ENCODE results near the gene ADAM12. TPM values are rescaled to one million over a fixed set of nuclear protein-coding genes. Genes with fewer than 3 reads are reported as not detected.
"Not testable (repeated sequence)": the region's sequence is repeated elsewhere in the genome, so short reads cannot be mapped to it uniquely, and the experiment has no call there.

Gene ADAM12
- total RNA-seq, 1 donor from 2014 or later, result 22.8 TPM

DNA sequence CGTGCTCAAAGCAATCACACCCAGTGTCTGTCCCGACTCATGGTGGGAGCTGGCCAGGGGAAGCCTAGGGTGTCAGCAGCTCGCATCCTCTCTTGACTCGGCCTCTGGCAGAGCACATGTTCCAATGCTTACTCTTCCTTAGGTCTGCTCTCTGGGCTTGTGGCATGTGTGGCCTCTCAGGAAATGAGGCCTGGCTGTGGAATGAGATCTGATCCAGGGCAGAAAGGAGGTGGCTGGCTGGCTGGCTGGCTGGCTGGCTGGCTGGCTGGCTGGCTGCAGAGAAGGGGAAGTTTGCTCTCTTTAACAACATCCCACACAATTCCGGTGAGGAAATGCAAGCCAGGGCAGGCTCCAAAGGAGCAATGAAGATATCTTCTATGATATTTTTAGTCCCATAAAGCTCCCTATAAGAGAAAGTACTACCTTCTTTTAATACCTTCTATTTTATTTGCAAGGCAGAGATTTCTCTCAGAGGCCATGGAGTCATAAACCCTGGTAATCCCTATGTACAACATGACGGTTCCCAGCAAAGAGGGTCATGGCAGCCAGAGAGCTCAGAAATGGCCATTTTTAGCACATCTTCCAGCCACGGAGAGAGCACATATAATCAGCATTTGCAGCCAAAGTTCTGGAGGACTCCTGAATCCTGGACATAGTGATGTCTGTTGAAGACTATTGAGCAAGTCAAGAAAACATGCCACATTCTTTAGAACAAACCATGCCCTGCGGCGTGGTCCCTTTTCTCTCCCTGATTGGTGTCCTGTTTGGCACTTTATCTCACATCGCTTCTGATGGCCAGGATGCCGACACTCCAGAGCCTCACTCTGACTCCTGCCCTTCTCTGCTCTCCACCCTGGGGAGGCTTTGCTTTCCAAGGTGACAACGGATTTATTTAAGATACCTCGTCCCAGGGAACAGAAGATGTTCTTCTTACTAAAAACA is 338.2 kb downstream of the ADAM12 start:
- no peak for DNase-seq

DNA sequence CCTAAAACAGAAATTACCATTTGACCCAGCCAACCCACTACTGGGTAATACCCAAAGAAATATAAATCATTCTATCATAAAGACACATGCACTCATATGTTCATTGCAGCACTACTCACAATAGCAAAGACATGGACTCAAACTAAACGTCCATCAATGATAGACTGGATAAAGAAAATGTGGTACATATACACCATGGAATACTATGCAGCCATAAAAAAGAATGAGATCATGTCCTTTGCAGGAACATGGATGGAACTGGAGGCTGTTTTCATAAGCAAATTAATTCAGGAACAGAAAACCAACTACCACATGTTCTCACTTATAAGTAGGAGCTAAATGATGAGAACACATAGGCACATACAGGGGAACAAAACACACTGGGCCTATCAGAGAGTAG is 340.5 kb downstream of the ADAM12 start:
- not testable (repeated sequence) for DNase-seq

DNA sequence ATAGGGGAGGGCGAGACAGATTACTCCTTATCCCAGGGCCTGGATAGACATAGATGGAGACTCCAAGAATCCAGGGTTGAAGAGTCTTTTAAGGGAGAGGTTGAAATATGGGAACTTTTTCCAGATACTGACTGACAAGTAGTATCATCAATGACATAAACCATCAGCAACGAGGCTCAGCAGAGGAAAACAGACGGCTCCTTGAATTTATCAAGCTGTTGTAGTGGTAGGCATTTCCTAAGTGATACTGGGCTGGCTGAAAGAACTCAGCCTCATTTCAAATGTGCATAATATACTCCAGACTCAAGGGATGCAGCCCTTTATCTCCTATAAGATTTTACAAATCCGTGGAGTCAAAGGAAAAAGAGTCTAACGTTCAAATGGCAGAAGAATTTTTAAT is 341.4 kb downstream of the ADAM12 start:
- no peak for DNase-seq

DNA sequence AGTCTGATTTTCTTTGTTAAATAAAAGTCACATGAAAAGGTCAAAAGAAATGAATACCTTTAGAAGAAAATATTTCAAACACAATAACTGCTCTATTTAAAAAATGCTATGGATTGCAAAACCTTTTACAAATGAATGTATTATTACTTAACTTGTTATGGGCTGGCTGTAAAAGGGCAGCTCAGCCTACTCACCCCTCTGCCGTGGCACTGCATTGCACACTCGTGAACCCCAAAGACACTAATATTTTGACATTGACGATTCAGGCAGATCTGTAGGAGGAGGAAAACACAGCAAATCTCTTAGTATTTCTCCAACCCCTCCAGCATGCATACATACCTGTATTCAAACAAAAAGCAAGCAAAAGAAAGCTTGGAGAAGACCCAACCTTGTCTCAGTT is 342.4 kb downstream of the ADAM12 start:
- no peak for DNase-seq

DNA sequence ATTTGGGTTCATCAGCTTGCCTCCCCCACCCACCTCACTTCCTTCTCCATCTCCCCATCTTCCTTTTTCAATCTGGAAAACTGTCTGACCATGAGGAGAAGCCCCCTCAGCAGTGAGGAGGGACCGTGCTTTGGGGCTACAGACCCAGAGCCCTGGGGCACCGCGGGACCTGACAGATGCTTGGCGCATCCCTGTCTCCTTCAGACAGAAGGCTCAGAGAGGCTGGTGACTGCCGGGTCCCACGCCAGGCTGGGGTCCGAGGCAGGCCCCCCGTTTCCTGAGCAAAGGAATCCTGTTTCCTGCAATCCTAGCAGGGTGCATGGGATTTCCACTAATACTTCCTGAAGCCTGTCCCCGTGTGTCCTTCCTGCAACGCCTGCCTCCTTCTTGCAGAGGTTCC is 344.9 kb downstream of the ADAM12 start:
- DNase-seq, result no peak

DNA sequence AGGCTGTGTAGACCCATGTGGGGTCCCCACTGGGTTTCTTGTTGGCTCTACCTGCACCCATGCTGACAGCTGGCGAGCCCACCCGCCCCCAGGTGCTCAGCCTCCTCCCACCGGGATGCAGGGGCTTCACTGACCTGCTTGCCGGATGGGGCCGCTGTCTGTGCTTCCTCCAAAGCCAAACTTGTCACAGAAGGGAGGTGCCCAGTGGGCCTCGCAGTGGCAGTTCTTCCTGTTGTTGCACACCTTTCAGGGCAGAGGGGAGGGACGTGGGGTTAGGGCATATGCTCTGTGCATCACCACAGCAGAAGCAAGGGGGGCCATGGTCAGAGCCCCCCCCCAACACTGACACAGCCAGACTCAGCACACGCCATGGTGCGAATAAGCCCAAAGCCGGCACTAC is 345.4 kb downstream of the ADAM12 start:
- no peak for DNase-seq

DNA sequence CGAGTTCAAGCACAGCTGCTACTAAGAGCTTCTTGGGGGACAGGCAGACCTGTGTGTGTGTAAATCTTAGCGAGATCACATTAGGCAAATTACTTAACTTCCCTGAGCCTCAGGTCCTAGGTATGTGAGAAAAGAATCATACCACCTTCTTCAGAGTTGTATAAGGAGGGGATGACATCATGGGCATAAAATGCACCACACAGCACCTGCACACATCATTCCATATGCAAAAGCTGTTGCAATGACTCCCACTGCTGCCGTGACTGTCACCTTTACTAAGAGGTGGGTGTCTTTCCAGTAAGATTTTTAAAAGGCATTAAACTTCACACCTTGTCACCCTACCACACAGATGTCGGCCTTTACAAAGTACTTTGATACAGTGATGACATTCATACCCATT is 345.9 kb downstream of the ADAM12 start:
- DNase-seq, result no peak

DNA sequence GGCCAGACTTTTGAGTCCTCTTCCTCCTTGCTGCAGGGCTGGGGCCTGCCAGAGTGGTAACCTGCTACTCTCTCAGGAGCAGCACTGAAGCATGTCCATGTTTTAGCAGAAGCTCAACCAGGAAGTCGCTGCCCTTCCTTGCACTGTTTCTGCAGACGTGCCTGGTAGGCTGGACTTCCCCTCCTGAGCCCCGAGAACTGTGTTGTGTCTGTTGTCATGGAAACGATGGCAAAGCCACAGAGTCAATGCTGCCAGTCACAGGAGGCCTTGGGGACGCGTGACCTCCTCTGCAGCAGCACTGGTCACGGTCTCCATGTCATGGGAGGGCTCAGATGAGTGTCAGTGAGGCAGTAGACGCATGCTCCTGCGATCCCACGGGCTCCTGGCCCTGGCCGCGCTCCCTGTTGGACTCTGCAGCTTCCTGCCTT is 346.5 kb downstream of the ADAM12 start:
- peak; percentile 69 for DNase-seq

DNA sequence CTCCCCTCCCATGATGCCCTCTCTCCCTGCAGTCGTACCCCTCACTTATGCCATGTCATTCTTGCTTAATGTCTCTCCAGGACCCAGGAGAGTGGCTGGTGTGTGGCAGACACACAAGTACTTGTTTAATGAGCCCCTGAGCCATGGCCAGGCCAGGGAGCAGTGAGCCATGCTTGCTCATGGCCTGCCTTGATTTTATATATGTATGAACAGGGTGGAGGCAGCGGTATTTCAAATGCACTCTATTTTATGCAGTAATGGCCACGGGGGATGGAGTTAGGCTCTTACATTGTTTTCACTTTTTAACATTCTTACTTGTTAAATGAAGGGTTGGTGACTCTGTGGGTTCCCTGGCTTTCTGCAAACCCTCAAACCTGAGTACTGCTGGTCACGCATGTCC is 347.2 kb downstream of the ADAM12 start:
- no peak for DNase-seq

DNA sequence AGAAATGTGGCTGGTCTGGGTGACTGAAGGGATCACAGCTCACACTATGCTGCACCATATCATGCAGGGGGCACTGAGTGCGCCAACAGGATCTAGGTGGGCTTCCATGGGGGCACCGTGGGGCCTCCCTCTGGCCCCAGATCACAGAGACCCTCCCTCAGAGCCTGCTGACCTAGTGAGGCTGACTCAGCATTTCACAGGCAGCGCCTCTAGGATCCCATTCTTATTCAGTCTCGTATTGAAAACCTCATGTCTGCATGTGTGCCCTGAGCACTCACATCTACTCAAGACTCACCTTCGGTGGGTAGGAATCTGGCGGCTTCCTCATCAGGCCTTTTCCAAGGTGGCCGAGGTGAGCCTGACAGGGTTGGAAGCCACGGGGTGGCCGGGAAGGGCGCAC is 350.3 kb downstream of the ADAM12 start:
- no peak for DNase-seq

DNA sequence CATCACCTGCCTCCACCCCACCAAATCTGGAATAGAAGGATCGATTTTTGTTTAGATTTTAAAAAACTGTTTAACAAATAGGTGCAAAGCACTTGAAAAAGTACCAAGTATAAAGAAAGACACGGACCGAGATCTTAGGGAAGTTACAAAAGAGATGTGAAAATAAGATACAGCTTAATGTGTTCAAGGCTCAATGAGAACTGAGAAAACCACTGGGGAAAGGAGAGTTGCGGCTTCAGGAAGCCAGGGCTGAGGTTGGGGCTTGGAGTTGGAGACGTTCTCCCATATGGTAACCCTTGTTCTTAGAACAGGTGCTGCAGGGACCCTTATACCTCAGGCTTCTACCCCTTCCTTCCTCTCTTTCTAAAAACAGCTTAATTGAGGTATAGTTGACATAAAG is 351.8 kb downstream of the ADAM12 start:
- no peak for DNase-seq

DNA sequence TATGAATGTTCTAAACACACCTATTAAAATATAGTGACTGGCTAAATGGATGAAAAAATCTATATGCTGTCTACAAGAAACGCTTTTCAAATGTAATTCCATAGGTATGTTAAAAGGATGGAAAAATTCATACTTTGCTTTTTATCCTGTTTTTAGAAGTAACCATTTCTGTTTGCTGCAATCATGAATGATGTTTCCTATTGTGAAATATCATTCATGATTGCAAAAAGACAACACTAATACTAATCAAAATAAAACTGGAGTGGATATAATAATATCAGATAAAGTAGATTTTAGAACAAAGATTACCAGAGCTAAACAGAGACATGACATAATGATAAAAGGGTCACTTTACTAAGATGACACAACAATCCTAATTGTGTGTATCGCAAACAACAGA is 353.7 kb downstream of the ADAM12 start:
- DNase-seq, result no peak

DNA sequence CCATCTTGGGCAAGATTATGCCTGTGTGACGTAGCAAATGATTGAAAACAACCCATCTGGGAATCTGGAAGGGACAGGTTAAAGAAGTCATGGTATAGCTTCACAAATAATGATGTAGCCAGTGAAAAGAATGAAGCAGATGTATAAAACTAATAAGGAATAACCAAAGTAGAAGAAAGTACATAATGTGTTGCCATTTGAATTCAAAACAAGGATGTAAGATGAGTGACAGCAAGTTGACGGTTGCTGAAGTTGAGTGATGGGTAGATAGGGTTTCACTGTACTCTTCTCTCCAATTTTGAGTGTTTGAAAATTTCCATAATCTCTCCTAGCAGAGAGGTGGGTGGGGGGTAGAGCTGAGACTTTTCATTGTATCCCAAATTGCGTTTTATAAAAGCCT is 358.3 kb downstream of the ADAM12 start:
- DNase-seq, result no peak

DNA sequence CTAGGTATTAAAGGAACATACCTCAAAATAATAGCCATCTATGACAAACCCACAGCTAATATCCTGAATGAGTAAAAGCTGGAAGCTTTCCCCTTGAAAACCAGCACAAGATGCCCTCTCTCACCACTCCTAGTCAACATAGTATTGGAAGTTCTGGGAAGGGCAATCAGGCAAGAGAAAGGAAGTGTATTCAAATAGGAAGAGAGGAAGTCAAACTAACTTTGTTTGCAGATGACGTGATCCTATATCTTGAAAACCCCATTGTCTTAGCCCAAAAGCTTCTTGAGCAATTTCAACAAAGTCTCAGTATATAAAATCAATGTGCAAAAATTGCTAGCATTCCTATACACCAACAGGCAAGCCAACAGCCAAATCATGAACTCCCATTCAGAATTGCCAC is 360.6 kb downstream of the ADAM12 start:
- DNase-seq, result no peak

DNA sequence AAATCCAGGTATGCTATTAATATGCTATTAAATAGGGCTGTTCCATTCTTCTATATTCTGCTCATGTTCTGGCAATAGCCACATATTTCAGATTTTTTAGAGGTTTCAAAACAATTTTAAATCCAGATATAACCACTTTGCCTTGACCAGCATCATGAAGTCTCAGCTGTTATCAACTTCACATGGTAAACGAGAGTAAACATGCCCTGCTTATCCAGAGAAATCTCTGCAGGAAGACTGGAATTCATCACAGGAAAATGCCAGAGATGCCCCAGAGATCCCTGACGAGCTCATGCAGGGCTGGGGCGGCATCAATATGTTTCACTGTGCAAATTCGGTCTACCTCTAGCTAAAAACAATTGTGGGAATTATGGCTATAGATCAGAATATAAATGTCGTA is 365.4 kb downstream of the ADAM12 start:
- no peak for DNase-seq

DNA sequence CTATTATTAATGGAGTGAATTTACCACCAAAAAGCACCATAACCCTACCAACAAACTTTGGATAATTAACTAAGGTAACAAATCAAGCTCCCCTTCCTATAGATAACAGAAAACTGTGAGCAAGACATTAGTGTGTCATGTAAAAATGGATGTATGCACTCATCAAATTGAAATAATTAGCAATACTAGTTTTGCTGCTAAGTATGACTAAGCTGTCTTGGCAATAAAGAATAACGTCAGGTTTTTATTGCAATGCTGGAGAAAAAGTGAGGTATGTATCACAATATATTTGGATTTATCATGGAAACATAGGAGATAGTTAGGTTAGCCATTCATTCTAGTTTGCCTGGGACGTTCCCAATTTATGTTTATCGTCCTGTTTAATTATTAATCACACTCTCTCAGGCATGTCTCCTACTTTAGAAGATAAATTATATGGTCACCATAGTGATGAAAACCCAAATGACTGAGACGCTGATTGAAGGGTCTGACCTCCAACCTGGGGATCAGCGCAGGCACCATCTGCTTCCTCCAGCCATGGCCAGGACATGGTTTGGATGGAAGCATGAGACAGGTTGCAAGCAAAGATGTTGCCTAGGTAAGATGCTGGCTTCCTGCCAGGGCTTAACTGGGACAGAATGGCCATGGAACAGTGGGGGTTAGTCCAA is 366.3 kb downstream of the ADAM12 start:
- no peak for DNase-seq

DNA sequence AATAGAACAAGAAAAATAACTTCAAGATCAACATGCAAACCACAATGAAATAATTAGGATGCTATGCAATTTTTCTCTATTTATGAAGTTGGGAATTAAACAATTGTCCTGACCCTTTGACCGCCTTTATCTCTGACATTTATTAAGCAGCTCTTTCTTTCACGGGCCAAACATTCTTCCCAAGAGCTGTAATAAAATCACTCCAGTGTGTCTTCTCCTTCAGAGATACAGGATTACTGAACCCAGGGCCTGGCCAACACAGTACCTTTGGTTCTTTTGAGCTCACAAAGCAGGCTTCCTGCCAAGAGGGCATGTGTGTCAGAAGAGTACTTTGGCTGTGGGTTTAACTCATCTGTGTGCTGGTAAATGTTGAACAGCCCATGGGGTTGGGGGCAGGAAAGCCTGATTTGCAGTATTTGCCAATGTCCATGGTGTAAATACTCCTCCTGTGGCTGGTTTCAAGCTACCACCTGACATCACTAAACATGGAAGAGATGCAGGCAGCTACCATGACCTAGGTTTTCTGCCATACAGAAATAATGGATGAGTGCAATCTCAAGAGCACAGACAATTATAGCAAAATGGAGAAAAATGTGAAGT is 370.2 kb downstream of the ADAM12 start:
- no peak for DNase-seq

DNA sequence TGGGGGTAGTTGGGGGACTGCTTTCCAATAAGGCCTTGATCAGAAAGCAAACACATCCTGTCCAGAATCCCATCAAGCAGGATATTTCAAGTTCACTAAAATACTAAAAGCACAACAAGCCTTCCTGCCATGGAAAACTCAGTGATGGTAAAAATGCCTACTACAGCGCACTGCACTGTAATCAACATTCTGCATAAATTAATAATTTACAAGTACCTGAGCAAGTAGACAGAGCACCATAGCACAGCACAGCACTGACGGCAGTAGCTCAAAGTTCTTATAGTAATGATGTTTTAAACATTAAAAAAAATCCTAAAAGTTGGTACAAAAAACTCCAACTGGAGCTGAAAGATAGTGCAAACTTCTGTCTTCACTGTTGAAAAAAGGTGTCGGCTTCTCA is 371.4 kb downstream of the ADAM12 start:
- DNase-seq, result no peak

DNA sequence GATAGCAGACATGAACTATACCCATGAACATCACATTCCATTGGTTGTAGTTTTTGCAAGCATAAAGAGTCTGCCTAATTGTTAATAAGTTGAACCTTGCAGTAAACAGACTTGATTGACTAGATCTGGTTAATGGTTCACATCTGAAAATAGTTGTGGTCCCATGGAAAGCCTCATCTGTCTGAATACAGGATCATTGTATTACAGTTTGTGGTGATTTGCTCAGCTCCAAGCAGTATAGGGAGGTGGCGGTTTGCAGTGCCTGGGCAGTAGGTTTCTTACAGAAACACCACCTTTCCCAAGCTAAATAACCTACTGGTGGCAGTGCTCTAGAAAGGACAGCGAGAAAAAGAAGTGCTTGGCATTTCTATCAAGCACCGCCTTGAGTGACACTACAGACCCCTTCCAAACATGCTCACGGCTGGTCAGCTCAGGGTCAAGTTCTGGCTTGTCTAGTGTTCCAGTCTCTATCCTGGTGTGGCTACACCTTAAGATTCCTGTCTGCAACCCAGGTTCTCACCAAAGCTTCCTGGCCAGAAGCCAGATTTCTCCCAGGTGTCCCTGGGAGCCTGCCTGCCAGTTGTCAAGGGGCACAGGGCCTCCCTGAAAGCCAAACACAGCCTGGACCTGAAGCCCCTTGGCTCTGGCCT is 372.0 kb downstream of the ADAM12 start:
- DNase-seq, result no peak

DNA sequence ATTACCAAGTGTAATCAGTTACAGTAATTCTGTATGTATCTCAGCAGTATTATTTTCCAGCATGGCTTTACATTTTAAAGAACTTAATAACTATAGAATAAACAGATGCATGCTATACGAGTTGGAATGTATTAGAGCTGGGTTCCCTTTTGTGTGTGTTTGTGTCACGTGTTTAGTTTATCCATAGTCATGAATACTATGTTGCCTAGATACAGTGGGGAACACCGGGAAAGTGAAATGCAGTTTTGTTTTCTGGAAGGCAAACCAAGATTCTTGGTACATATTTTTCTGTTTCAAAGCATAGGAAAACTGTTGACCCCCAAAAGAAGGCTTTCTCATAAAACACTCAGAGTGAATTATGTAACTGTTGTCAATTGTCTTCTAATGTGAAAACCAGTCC is 372.9 kb downstream of the ADAM12 start:
- peak; percentile 12 for DNase-seq

DNA sequence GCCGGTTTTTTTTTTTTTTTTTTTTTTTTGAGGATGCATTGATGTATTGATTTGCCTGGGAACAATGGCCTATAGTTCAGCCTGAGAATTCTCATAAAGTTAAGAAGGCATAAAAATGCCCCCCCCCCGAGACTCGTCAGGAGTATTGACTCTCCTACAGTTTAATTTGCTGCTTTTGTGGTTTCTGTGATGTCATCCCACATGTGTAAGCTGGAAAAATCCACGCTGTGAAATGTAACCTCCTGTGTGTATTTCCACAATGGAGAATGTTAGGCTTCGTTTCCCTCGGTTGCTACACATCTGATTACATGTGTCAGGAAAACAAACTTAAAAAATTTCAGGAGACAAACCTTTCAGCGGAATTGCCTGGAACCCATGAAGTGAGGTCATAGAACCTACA is 374.0 kb downstream of the ADAM12 start:
- DNase-seq, result peak; percentile 27

DNA sequence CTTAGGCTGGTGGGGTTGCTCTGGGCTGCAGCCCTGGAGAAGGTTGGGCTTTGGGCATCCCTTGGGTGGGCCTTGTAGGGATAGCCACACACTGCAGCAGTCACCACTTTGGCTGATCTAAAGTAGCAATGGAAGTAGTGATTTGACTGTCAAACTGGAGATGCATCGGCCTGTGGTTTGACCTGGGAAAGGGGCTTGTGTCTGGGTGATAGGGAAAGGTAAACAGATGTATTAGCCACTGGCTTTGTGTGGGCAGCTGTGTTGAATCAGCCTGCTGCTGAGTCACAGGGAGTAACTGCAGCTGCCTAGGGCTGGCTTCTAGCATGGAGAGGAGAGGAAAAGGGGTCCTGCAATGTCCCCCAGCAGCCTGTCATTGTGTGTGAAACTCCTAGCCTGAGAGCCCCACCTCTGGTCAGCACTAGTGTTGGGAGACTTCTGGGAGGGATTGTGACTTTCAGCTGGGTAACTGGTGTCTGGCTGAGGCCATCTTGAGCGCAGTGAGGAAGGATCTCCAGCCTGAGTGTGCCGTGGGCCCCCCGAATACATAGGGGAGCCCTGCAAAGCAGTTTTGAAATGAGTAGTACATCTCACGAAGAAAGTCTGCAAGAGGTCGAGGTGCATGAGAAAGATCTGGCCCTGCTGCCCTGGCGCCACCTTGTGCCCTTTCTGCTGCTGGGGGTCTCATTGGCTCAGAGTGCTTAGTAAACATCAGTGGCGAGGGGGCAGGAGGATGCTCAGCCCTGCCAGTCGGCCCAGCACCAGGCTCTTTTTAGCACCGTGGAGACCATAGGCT is 374.6 kb downstream of the ADAM12 start:
- no peak for DNase-seq
